K562 (cell line): Measurements from ENCODE around the gene NXF1.

ENCODE experiments used
- DIDO1 ChIP-seq: fragments of 450-650 bp; IDR thresholded peaks from 2 replicates; pipeline ENCODE4 v1.6.1; 2016; ENCODE audit warnings: low read depth, missing biosample characterization, missing genetic modification characterization
- EP300 ChIP-seq: IDR thresholded peaks from 2 replicates; pipeline ENCODE4 v1.6.1; 2012; ENCODE audit warnings: low read length, improper control_type of control experiment
- MTA3 ChIP-seq: fragments of 450-650 bp; formaldehyde crosslinking; IDR thresholded peaks from 2 replicates; pipeline ENCODE4 v1.6.1; 2017; ENCODE audit warnings: mild to moderate bottlenecking, borderline replicate concordance
- MYC ChIP-seq, 2 experiments: fragments of 250-450 bp in 1 of 2; sonication (Bioruptor Pico) in 1 of 2; IDR thresholded peaks; 2 replicates each; pipeline versions ENCODE4 v1.5.1 to v1.6.1; 2012 to 2021; ENCODE audit warnings: low read depth in 2 of 2, borderline replicate concordance in 1 of 2, improper control_type of control experiment in 1 of 2, low read length in 1 of 2, mild to moderate bottlenecking in 1 of 2, moderate library complexity in 1 of 2
- SMC3 ChIP-seq: conservative IDR thresholded peaks from 2 replicates; pipeline ENCODE4 v1.6.1; 2011; ENCODE audit warnings: low read depth, low read length, improper control_type of control experiment; ENCODE audit not compliant: insufficient read depth
- ZFP1 ChIP-seq: fragments of 450-650 bp; formaldehyde crosslinking; IDR thresholded peaks from 2 replicates; pipeline ENCODE4 v1.4.0; 2020; ENCODE audit warnings: mild to moderate bottlenecking, mixed read lengths
- ZNF274 ChIP-seq: IDR thresholded peaks from 2 replicates; pipeline ENCODE4 v1.6.1; 2011; ENCODE audit warnings: low read depth, mild to moderate bottlenecking, low read length, moderate library complexity, borderline replicate concordance
- ZNF79 ChIP-seq: fragments of 250-450 bp; sonication (Bioruptor Pico); IDR thresholded peaks from 2 replicates; pipeline ENCODE4 v1.4.0; 2020; ENCODE audit warnings: low read depth, mild to moderate bottlenecking, moderate library complexity
- TF ChIP-seq, protein P1 (sequence below), 3 experiments: IDR thresholded peaks in 2 of 3; conservative IDR thresholded peaks in 1 of 3; 2 replicates each; pipeline ENCODE4 v1.5.1; 2011 to 2012; ENCODE audit warnings: low read length in 3 of 3, mild to moderate bottlenecking in 3 of 3, control low read depth in 2 of 3, improper control_type of control experiment in 1 of 3, inconsistent platforms in 1 of 3, low read depth in 1 of 3, mixed read lengths in 1 of 3, moderate library complexity in 1 of 3; ENCODE audit not compliant: insufficient read depth in 2 of 3
- TF ChIP-seq, protein P2 (sequence below), 2 experiments: fragments of 200-800 bp in 1 of 2; sonication (Bioruptor generic) in 1 of 2; sonication (generic) in 1 of 2; formaldehyde crosslinking in 1 of 2; IDR thresholded peaks in 1 of 2; conservative IDR thresholded peaks in 1 of 2; 2 replicates each; pipeline versions ENCODE4 v1.5.0 to v1.6.1; 2016 to 2020; ENCODE audit warnings: missing compliant biosample characterization in 1 of 2, missing genetic modification characterization in 1 of 2, missing genetic modification reagents in 1 of 2

DNA sequence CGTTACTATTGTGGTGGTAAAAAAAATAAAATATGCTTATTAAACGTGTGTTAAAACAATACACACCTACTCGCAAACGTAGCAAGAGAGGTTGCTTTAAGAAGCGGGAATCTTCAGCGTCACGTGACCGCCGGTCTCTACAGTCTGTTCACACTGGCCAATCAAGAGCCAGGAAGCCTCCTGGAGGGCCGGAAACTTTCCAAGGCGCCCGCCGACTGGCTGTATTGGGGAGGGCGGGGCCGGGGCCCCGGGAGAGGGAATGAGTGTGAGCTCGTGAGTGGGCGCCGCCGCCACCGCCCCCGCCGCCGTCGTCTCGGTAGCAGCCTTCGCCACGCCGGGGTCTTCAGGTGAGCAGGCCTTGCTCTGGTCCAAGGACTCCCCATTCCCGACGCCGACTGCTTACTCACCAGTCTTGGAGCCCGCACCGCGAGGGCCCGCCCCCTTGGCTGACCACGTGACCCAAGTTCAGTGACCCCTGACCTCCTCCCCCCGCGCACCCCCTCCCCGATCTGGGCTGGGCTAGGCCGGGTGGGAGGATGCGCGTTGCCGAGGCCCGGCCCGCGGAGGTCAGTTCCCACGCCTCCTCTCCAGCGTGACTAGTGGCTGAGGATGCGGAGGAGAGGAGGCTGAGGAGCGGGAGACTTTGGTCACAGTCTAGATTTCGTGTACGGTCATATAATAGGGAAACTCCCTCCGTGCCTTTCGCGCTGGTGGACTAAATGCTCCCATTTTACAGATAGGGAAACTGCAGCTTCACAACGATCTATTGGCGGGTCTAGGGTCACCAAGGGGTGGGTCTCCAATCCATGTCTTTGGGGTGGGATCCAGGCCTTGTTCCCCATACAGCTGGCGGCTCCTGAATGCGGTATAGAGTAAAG is 33.9 kb downstream of the NXF1 start, which contains the start of gene TAF6L:
- TF ChIP-seq, protein P1, sequence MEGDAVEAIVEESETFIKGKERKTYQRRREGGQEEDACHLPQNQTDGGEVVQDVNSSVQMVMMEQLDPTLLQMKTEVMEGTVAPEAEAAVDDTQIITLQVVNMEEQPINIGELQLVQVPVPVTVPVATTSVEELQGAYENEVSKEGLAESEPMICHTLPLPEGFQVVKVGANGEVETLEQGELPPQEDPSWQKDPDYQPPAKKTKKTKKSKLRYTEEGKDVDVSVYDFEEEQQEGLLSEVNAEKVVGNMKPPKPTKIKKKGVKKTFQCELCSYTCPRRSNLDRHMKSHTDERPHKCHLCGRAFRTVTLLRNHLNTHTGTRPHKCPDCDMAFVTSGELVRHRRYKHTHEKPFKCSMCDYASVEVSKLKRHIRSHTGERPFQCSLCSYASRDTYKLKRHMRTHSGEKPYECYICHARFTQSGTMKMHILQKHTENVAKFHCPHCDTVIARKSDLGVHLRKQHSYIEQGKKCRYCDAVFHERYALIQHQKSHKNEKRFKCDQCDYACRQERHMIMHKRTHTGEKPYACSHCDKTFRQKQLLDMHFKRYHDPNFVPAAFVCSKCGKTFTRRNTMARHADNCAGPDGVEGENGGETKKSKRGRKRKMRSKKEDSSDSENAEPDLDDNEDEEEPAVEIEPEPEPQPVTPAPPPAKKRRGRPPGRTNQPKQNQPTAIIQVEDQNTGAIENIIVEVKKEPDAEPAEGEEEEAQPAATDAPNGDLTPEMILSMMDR (IDR thresholded peaks at IDR 0.05 in 2 of 3, conservative IDR thresholded peaks at IDR 0.05 in 1 of 3; ENCODE audit: insufficient read depth in 2 of 3, low read depth in 1 of 3, low read length in 3 of 3), result no peak; a peak in 1 of 6 replicates
- TF ChIP-seq MYC (IDR thresholded peaks at IDR 0.05; ENCODE audit: low read depth, low read length) (peak; percentile 73), MYC (CRISPR knock-in tag; IDR thresholded peaks at IDR 0.05; ENCODE audit: borderline replicate concordance, low read depth) (no peak), ZFP1 (CRISPR knock-in tag) (no peak), SMC3 (0 out of 2 replicates have a peak, but pooled peaks have one; percentile 10), EP300 (no peak; the same call in 1 of the 2 replicates), ZNF274 (no peak), DIDO1 (tag) (no peak), MTA3 (0 out of 2 replicates have a peak, but pooled peaks have one; percentile 34), ZNF79 (no peak)
- TF ChIP-seq, protein P2, sequence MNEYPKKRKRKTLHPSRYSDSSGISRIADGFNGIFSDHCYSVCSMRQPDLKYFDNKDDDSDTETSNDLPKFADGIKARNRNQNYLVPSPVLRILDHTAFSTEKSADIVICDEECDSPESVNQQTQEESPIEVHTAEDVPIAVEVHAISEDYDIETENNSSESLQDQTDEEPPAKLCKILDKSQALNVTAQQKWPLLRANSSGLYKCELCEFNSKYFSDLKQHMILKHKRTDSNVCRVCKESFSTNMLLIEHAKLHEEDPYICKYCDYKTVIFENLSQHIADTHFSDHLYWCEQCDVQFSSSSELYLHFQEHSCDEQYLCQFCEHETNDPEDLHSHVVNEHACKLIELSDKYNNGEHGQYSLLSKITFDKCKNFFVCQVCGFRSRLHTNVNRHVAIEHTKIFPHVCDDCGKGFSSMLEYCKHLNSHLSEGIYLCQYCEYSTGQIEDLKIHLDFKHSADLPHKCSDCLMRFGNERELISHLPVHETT (CRISPR knock-in tag; conservative IDR thresholded peaks at IDR 0.05 in 1 of 2, IDR thresholded peaks at IDR 0.05 in 1 of 2), result peak in 1 of 2 experiments; percentile 79; a peak in 2 of 4 replicates
